Measurements from ENCODE around the gene CEMIP. TPM values are rescaled to one million over a fixed set of nuclear protein-coding genes. Genes with fewer than 3 reads are reported as not detected.

The CEMIP gene
- polyA plus RNA-seq, 1 experiment: 725 TPM

GRCh38 chr15:80832686-80833085 is 53.5 kb downstream of the CEMIP start:
- H3K4me3 ChIP-seq (ENCODE audit: low read depth, low read length): no peak overlapping the region
- no peak for DNase-seq (ENCODE audit: low read depth)
- CTCF ChIA-PET: interaction anchor here (0.7 to 1.2 kb wide), 2 partner anchors 40 to 433 kb away, joined by 3 read pairs; no protein-coding TSS in a partner anchor
- H3K36me3 ChIP-seq (ENCODE audit: control insufficient read depth, insufficient read depth, low read length): peaks cover 37% of the 10 kb centered on the region
- no peak for TF ChIP-seq CTCF (IDR thresholded peaks at IDR 0.05; ENCODE audit: insufficient read depth, low read depth, low read length)
- no peaks in the 10 kb centered on the region for H3K27me3 ChIP-seq (ENCODE audit: control insufficient read depth, insufficient read depth, low read length)
- POLR2A ChIA-PET: no interaction called here

- POLR2A ChIA-PET: no interaction called here
- DNase-seq (ENCODE audit: low read depth): no peak
- no peaks in the 10 kb centered on the region for H3K27me3 ChIP-seq (ENCODE audit: control insufficient read depth, insufficient read depth, low read length)
- H3K4me3 ChIP-seq (ENCODE audit: low read depth, low read length): no peak overlapping the region
- no peak for TF ChIP-seq CTCF (IDR thresholded peaks at IDR 0.05; ENCODE audit: insufficient read depth, low read depth, low read length)
- peaks cover 47% of the 10 kb centered on the region for H3K36me3 ChIP-seq (ENCODE audit: control insufficient read depth, insufficient read depth, low read length)
- CTCF ChIA-PET: interaction anchor here (0.8 kb wide), 1 partner anchor 9 kb away, joined by 4 read pairs; no protein-coding TSS in a partner anchor
Measured at GRCh38 chr15:80834402-80834801, 55.2 kb downstream of the CEMIP start.

- TF ChIP-seq CTCF (IDR thresholded peaks at IDR 0.05; ENCODE audit: insufficient read depth, low read depth, low read length): no peak
- Histone ChIP-seq H3K4me3 (ENCODE audit: low read depth, low read length) (no peak overlapping the region), H3K27me3 (ENCODE audit: control insufficient read depth, insufficient read depth, low read length) (no peaks in the 10 kb centered on the region), H3K36me3 (ENCODE audit: control insufficient read depth, insufficient read depth, low read length) (peaks cover 46% of the 10 kb centered on the region)
- ChIA-PET POLR2A (no interaction called here), CTCF (interaction anchor here (0.8 kb wide), 1 partner anchor 10 kb away, joined by 4 read pairs; no protein-coding TSS in a partner anchor)
- DNase-seq (ENCODE audit: low read depth): no peak
Measured at GRCh38 chr15:80834906-80835305, 55.7 kb downstream of the CEMIP start.

GRCh38 chr15:80835336-80835735 is 56.2 kb downstream of the CEMIP start:
- no peak overlapping the region for H3K4me3 ChIP-seq (ENCODE audit: low read depth, low read length)
- TF ChIP-seq CTCF (IDR thresholded peaks at IDR 0.05; ENCODE audit: insufficient read depth, low read depth, low read length): 0 out of 2 replicates have a peak, but pooled peaks have one; percentile 27
- H3K27me3 ChIP-seq (ENCODE audit: control insufficient read depth, insufficient read depth, low read length): no peaks in the 10 kb centered on the region
- ChIA-PET CTCF (interaction anchor here (0.8 kb wide), 1 partner anchor 10 kb away, joined by 4 read pairs; no protein-coding TSS in a partner anchor), POLR2A (no interaction called here)
- H3K36me3 ChIP-seq (ENCODE audit: control insufficient read depth, insufficient read depth, low read length): peaks cover 46% of the 10 kb centered on the region
- DNase-seq (ENCODE audit: low read depth): no peak

- ChIA-PET CTCF (no interaction called here), POLR2A (no interaction called here)
- no peak for DNase-seq (ENCODE audit: low read depth)
- Histone ChIP-seq H3K4me3 (ENCODE audit: low read depth, low read length) (no peak overlapping the region), H3K36me3 (ENCODE audit: control insufficient read depth, insufficient read depth, low read length) (peaks cover 50% of the 10 kb centered on the region), H3K27me3 (ENCODE audit: control insufficient read depth, insufficient read depth, low read length) (no peaks in the 10 kb centered on the region)
- TF ChIP-seq CTCF (IDR thresholded peaks at IDR 0.05; ENCODE audit: insufficient read depth, low read depth, low read length): no peak
Measured at GRCh38 chr15:80836223-80836622, 57.1 kb downstream of the CEMIP start.

Measured in BJ (cell line).